A673 (cell line): ENCODE measurements around the gene SIGLEC7.

Experiments used
- CTCF ChIP-seq: fragments of 300-800, 200-600 bp; sonication (generic); conservative IDR thresholded peaks from 2 replicates; pipeline ENCODE4 v1.5.1; 2017; ENCODE audit warnings: low read depth, mild to moderate bottlenecking, antibody characterized with exemption, low read length, moderate library complexity, mixed read lengths
- EZH2 ChIP-seq: fragments of 200-600 bp; sonication (generic); IDR thresholded peaks from 2 replicates; pipeline ENCODE4 v1.6.1; 2017; ENCODE audit warnings: borderline replicate concordance, low read depth, mild to moderate bottlenecking, mixed read lengths, antibody characterized with exemption, low read length; ENCODE audit not compliant: poor library complexity, severe bottlenecking

- TF ChIP-seq CTCF (no peak), EZH2 (no peak)
Observed at GRCh38 chr19:51143486-51143885, 1.4 kb downstream of the SIGLEC7 start.
